Measurements from ENCODE around the gene XRCC3.
A peak's percentile ranks its signal among the peaks of the same experiment; 100 is the strongest.

XRCC3 gene

GRCh38 chr14:103675957-103676356 lies 39.3 kb downstream of the XRCC3 start:
- Histone ChIP-seq H3K27me3 (replicated peaks) (no peaks in the 10 kb centered on the region), H3K36me3 (replicated peaks) (peaks cover 90% of the 10 kb centered on the region), H3K4me3 (ENCODE audit: low read depth, low read length) (no peak overlapping the region), H3K27ac (no peak overlapping the region)
- in situ Hi-C loops (cut with HindIII; ENCODE audit: low pct_ligation_motif_present, low sequenced_read_pairs) = no loop called here
- no peak for TF ChIP-seq CTCF (IDR thresholded peaks at IDR 0.05; ENCODE audit: low read depth, low read length, missing control alignments)
- no peak for DNase-seq

DNA sequence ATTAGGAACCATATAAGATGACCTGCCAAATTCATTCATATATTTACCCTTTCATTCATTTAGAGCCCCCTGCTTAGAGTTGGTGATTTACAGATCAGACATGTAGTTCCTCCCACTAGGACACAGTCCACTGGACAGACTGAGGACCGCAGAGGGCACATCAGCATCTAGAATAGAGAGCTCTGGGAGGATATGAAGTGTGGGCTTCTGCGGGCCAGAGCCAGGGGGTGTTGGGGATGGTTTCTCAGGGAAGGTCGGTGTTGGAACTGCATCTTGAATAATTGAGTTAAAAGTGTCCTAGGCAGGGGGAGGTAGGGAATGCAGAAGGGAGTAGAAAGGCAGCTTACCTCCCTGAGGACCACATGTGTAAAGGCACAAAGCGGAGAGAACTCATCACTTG lies 43.3 kb downstream of the XRCC3 start:
- H3K27me3 ChIP-seq (replicated peaks) = no peaks in the 10 kb centered on the region
- in situ Hi-C loops (cut with HindIII; ENCODE audit: low pct_ligation_motif_present, low sequenced_read_pairs) = no loop called here
- no peak overlapping the region for H3K27ac ChIP-seq
- no peak overlapping the region for H3K4me3 ChIP-seq (ENCODE audit: low read depth, low read length)
- no peak for TF ChIP-seq CTCF (IDR thresholded peaks at IDR 0.05; ENCODE audit: low read depth, low read length, missing control alignments)
- peaks cover 77% of the 10 kb centered on the region for H3K36me3 ChIP-seq (replicated peaks)
- DNase-seq = no peak

DNA sequence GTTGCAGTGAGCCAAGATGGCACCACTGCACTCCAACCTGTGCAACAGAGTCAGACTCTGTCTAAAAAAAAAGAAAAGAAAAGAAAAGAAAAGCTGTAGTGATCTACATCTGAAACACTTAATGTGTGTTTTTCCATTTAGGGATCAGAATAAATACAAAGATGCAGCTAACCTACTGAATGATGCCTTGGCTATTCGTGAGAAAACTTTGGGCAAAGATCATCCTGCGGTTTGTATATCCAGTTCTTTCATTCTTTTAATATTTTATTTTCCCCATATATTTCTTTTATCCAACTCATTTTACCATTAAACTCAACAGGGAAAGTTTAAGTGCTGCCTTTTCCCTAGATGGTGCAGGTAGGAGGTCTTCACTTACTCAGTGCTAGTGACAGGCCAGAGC lies 45.9 kb downstream of the XRCC3 start:
- Histone ChIP-seq H3K27ac (no peak overlapping the region), H3K27me3 (replicated peaks) (no peaks in the 10 kb centered on the region), H3K4me3 (ENCODE audit: low read depth, low read length) (no peak overlapping the region), H3K36me3 (replicated peaks) (peaks cover 59% of the 10 kb centered on the region)
- DNase-seq = no peak
- TF ChIP-seq CTCF (IDR thresholded peaks at IDR 0.05; ENCODE audit: low read depth, low read length, missing control alignments) = no peak
- in situ Hi-C loops (cut with HindIII; ENCODE audit: low pct_ligation_motif_present, low sequenced_read_pairs) = no loop called here

DNA sequence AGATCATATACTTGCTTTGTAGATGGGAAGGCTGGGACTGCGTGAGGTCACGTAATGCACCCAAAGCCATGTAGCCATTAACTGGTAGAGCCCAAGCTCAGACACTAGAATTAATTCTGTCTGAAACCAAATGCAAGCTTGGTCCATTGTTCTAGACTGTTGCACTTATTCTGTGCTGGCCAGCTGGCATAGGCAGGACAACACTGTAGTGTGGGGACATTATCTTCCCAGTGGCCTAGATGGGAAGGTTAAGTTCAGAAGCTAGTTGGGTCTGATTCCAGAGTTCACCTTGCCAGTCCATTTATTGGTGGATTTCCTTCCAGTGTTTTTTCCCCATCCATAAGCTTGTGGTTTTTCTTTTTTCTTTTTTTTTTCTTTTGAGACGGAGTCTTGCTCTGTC lies 47.1 kb downstream of the XRCC3 start:
- no peak overlapping the region for H3K27ac ChIP-seq
- no peak for TF ChIP-seq CTCF (IDR thresholded peaks at IDR 0.05; ENCODE audit: low read depth, low read length, missing control alignments)
- peaks cover 52% of the 10 kb centered on the region for H3K36me3 ChIP-seq (replicated peaks)
- H3K4me3 ChIP-seq (ENCODE audit: low read depth, low read length) = no peak overlapping the region
- DNase-seq = no peak
- no peaks in the 10 kb centered on the region for H3K27me3 ChIP-seq (replicated peaks)
- in situ Hi-C loops (cut with HindIII; ENCODE audit: low pct_ligation_motif_present, low sequenced_read_pairs) = no loop called here

DNA sequence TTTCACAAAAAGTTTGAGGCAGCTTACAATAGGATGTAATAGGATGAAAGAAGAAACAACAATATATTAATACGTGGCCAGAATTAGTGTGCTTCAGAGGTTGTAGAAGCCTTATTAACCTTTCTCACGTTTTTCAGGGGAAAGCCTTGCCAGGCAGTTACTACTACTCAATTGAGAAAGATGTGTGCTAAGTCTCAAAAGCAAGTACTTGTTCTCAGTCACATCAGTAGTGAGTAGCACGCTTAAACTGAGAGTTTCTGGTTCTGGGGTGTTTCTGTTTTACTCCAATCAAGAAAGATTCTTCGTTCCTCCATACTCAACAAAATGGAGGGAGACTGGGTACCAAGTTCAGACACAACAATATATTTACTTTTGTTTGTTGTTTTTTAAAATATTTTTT lies 47.6 kb downstream of the XRCC3 start:
- peaks cover 50% of the 10 kb centered on the region for H3K36me3 ChIP-seq (replicated peaks)
- H3K27me3 ChIP-seq (replicated peaks) = no peaks in the 10 kb centered on the region
- in situ Hi-C loops (cut with HindIII; ENCODE audit: low pct_ligation_motif_present, low sequenced_read_pairs) = no loop called here
- no peak for DNase-seq
- no peak overlapping the region for H3K4me3 ChIP-seq (ENCODE audit: low read depth, low read length)
- TF ChIP-seq CTCF (IDR thresholded peaks at IDR 0.05; ENCODE audit: low read depth, low read length, missing control alignments) = no peak
- H3K27ac ChIP-seq = no peak overlapping the region

DNA sequence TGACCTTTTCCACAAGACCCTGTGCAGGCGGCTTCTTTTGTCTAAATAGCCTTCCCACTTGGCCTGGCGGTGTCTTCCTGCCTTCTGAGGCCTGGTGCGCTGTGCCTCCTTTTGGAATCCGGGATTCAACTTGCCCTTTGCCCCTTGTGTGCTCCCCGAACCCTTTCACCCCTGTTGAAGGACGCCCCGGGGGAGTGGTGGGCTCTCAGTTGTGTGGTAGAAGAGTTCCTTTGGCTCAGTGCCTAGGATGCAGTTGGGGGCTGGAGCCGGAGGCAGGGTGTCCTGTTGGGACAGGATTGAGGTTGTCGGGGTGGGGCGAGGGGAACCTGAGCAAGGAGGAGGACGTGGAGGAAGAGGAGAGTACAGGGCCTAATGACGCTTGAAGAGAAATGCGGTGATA lies 51.7 kb downstream of the XRCC3 start:
- Histone ChIP-seq H3K27ac (peak overlapping the region; percentile 97), H3K36me3 (replicated peaks) (peaks cover 43% of the 10 kb centered on the region), H3K27me3 (replicated peaks) (no peaks in the 10 kb centered on the region), H3K4me3 (ENCODE audit: low read depth, low read length) (no peak overlapping the region)
- in situ Hi-C loops (cut with HindIII; ENCODE audit: low pct_ligation_motif_present, low sequenced_read_pairs) = no loop called here
- no peak for TF ChIP-seq CTCF (IDR thresholded peaks at IDR 0.05; ENCODE audit: low read depth, low read length, missing control alignments)
- no peak for DNase-seq
